Tibial nerve (tissue), 4 donors: Measurements from ENCODE around the gene TKT.

ENCODE experiments used
- CTCF ChIP-seq, 5 experiments: fragments of 200-600 bp in 3 of 5; fragments of 450-650 bp in 2 of 5; sonication (generic) in 3 of 5; IDR thresholded peaks; one replicate each; pipeline ENCODE4 v1.5.1; 2016 to 2019; ENCODE audit warnings: antibody characterized with exemption in 5 of 5, mild to moderate bottlenecking in 3 of 5, moderate library complexity in 2 of 5
- EP300 ChIP-seq, 2 donors: sonication (generic); formaldehyde crosslinking; IDR thresholded peaks; one replicate each; pipeline ENCODE4 v1.6.1; 2017; ENCODE audit warnings: antibody characterized with exemption in 2 of 2, mild to moderate bottlenecking in 1 of 2
- POLR2A ChIP-seq, 2 donors: fragments of 450-650 bp; IDR thresholded peaks; one replicate each; pipeline ENCODE4 v1.6.1; 2017; ENCODE audit warnings: antibody characterized with exemption in 2 of 2, mild to moderate bottlenecking in 2 of 2, moderate library complexity in 2 of 2

GRCh38 chr3:53185761-53186465 lies 69.9 kb downstream of the TKT start:
- no peak for TF ChIP-seq EP300 (IDR thresholded peaks at IDR 0.05)
- no peak for TF ChIP-seq CTCF (IDR thresholded peaks at IDR 0.05)
- no peak for TF ChIP-seq POLR2A (IDR thresholded peaks at IDR 0.05)
